SIG-M5 treated with dmso at 0.1 percent for 504 hours (cell line): ENCODE measurements around the gene VWC2.
A peak's percentile ranks its signal among the peaks of the same experiment; 100 is the strongest.

ENCODE experiments used
- DNase-seq: peaks from one replicate; lab custom pipeline; 2025; ENCODE audit not compliant: unreplicated experiment; lab: John Stamatoyannopoulos, UW

Gene VWC2

GRCh38 chr7:49783446-49783845, 10.0 kb downstream of the VWC2 start:
- no peak for DNase-seq

- no peak for DNase-seq
These were observed 14.5 kb downstream of the VWC2 start for GRCh38 chr7:49787980-49788379.

GRCh38 chr7:49788455-49789059, 15.1 kb downstream of the VWC2 start:
- no peak for DNase-seq

DNA sequence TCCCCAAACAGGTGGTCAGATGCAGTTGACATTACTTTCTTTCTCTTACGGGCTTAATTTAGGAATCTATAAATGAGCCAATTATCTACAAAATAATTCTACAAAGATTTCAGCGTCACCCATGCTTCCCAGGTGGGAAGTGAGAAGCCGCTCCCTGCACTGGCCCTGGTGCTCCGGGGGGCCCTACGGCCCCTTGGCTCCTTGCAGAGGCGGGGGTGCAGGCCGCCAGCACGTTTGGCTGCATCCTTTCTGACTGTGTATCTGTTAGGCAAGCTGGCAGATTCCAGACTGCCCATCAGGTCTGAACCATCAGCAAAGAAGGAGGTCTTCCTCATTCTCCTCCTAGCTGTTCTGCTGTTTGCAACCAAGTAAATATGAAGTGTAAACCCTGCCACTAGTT, 16.3 kb downstream of the VWC2 start:
- no peak for DNase-seq

GRCh38 chr7:49790209-49790608, 16.8 kb downstream of the VWC2 start:
- no peak for DNase-seq

DNA sequence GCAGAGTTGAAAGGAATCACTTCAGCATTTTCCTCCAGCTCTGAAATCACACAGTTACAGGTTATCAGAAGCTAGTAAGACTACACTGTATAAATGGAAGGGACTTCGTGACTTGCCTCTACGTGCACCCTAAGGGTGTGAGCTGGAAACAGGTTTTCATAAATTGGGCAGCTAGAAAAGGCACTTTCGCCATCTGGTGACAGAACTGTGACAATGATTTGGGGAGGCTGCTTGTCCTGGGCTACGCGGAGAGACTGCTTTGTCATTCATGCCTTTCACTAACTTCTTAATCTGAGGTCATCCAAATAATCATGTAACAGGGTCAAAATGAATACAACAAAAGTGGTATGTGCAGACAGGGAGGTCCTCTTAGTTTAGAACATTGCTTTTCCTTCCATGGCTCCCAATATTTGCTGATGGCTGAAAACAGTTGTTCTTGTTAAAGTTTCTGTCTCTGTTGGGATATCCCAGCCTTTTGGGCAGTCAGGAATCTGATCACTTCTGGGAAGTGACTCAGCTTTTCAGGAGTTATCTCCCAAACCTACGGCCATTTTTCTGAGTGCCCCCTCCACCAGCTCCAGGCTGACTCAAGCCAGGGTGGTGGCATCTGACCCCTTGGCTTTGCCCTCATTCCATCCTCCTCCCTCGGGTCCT, 17.8 kb downstream of the VWC2 start:
- peak; percentile 36 for DNase-seq

GRCh38 chr7:49797987-49798660, 24.7 kb downstream of the VWC2 start:
- DNase-seq = no peak

GRCh38 chr7:49800031-49800430, 26.6 kb downstream of the VWC2 start:
- DNase-seq = no peak

DNA sequence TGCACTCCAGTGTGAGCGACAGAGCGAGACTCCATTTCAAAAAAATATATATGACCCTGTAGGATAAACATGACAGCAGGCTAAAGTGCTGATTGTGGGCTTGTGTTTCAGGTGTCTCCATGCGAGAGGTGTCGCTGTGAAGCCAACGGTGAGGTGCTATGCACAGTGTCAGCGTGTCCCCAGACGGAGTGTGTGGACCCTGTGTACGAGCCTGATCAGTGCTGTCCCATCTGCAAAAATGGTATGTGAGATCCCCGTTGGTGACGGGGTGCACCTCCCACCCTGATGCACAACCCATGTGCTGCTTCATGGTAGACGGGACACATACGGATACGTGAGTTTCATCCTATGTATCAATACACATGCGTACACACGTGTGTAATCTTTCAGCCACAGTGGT, 29.2 kb downstream of the VWC2 start:
- no peak for DNase-seq

DNA sequence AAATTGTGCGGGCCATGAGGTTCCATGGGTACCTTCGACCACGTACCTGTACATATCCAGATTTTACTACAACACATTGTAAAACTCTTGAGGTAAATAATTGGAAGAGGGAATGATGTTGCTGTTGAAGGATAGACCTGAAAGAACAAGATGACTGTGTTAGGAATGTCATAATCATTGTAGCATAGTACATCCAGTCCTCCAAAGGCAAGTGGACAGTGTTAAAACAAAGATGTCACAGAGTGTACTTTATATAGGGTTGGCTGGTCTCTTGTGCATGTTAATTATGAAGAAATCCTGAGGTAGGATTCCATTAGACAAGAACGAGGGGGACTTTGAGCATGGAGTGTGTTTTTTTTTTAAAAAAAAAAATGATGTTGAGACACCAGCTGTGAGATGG, 30.4 kb downstream of the VWC2 start:
- no peak for DNase-seq

DNA sequence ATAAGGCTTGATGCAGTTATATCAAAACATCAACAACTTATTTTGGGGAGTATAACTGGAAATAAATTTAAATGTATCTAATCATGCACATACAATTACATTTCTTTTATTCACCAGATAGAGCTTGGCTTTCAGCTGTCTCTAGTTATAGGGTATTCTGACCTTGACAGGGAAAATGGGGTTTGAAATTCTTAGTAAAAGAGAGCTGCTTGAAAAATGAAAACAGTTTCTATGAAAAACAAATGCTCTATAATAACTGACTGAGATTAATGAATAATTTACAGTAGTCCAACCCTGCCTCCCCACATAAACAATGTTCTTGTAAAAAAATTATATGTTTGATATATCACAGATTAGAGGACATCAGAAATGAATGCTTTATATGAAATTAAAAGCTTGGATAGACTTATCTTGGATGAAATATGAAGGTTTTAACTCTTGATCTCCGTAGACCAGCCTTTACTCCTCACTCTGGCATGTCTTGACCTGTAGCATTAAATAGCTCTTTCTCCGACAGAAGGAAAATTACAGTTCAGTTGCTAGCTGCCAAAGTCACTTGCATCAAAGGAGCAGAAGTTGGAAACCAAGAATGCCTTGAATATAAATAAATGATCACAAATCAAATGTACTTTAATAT, 32.1 kb downstream of the VWC2 start:
- no peak for DNase-seq

DNA sequence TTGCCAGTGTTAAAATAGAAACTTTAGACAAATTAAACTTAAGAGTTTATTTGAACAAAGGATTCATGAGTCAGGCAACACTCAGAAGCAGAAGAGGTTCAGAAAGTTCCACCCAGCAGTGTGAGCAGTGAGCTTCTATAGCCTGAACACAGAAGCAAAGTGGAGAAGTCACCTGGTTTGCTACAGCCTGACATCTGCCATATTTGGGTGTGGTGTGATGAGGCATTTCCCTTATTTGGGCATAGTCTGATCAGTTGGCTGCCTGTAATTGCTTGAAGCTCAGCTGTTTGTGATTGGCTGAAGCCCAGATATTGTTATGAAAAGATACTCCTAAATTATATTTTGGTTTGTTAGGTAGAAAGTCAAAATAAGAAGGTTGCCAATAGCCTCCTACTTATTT, 39.1 kb downstream of the VWC2 start:
- DNase-seq = no peak

GRCh38 chr7:49817279-49817678, 43.8 kb downstream of the VWC2 start:
- DNase-seq = no peak

DNA sequence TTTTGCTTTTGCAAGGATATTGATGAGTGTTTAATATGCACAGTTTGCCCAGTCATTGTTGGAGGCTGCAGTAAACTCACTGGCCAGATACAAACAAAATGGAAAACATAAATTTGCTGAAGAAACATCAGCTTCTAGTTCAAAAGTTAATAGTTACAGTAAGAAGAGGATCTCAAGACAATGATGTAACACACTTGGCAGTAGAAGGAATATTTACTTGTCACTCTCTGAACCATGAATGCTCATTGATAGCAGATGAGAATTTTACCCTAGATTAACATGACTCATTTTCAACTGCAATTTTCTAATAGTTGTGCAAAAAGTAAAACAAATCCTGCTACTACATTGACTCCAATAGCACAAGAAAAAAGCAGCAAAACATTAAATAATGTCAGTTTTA, 47.7 kb downstream of the VWC2 start:
- DNase-seq = no peak

DNA sequence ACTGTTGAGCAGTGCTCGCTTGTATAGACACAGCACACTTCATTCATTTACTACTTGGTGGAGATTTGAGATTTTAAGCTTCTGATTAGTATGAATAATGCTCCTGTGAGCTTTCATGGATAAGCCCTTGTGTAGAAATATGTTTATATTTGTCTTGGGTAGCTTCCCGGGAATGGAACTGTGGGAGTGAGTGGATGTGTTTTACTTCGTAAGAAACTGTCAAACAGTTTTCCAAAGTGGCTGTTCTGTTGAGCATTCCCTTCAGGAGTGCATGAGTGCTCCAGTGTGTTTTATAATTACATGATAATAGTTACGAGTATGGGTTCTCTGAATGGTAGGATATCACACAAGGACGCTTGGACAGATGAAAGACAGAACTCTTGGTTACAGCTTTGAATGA, 49.4 kb downstream of the VWC2 start:
- no peak for DNase-seq

DNA sequence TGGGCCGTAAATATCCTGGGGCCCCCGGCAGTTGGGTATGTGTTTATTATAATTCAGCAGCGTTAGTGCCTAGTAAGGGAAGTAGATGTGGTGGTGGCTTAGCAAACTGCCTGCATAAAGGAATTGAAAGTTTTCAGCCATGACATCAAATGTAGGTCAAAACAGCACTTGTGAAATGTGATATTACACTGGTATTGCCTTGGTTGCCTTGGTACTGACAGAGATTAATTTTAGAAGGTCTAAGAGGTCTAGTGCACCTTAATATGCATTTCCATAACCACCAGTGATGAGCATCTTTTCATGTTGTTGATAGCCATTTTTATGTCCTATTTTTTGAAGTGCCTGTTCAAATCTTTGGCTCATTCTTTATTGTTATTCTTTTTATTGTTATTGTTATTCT, 50.1 kb downstream of the VWC2 start:
- DNase-seq = no peak

DNA sequence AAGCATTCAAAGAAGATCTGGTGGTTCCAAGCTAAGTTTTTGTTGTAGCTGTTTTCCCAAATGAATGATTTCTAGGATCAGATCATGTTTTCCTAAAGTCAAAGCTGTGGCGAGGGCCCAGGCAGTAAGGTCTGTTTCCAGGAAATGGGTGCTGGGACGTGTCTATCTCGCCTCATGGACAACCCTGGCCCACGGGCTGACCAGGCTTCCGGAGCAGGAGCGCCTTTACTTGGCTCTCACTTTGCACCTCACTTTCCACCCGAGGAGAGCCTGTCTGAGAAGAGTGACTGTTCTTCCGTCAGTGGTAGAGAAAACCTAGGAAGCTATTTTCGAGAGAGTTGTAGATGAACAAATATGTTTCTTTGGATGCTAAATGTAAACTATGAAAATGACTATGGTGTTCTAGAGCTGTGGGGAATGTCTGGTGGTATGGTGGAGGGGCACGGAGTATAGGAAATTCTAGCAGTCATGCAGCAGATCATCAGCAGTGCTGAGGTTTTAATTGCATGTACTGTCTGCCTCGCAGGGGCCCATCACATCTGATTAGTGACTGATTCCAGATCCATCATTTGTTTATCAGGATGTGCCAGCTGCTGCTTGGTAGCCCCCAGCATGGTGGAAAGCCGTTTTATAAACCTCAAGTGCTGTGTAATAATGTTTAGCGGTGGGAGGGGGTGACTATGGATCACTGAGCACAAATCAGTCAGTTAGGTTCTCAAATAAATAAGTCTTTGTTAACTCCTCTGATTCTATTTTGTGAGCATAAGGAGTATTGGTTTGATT, 66.6 kb downstream of the VWC2 start:
- DNase-seq = no peak

GRCh38 chr7:49840751-49841405, 67.4 kb downstream of the VWC2 start:
- no peak for DNase-seq

- DNase-seq = no peak
These were observed 72.2 kb downstream of the VWC2 start for GRCh38 chr7:49845626-49846025.

- DNase-seq = no peak
These were observed 74.9 kb downstream of the VWC2 start for GRCh38 chr7:49848211-49848841.
